ENCODE results near the gene NFAM1. TPM values are rescaled to one million over a fixed set of nuclear protein-coding genes. Genes with fewer than 3 reads are reported as not detected.

Gene NFAM1
- polyA plus RNA-seq, 1 of the 3 experiments (the other 2 are of a cell fraction): 0.02 TPM

DNA sequence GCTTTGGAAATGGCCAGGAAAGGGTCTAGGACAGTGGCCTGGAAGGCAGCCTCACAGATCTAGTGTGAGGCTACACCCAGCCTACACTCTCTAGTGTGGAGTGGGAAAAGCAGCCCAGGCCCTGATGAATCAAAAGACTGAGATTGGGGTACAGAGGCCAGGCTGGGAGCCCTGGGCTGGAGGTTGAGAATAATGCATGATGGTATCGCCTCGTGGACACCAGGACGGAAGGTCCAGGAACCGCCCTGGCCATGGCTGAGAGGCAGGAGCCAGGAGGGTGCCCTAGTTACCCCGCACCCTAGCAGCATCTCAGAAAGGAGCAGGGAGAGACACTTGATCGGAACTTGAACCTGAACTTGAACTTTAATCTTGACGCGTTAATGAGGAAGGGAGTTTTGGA lies 40.5 kb upstream of the NFAM1 start:
- no peaks in the 10 kb centered on the region for H3K9me2 ChIP-seq
- no peak overlapping the region for H3K4me3 ChIP-seq (ENCODE audit: low read depth in 2 of 2, low read length in 1 of 2)
- CTCF ChIA-PET: interaction anchor here (0.9 to 2.6 kb wide), 7 partner anchors 10 to 303 kb away, joined by 3 to 17 read pairs (median 8); no protein-coding TSS in a partner anchor
- H3K4me2 ChIP-seq: no peak overlapping the region
- H2AFZ ChIP-seq (ENCODE audit: low read depth): no peak overlapping the region
- no peaks in the 10 kb centered on the region for H3F3A ChIP-seq (replicated peaks; ENCODE audit: insufficient read depth)
- no peaks in the 10 kb centered on the region for H3K27me3 ChIP-seq (ENCODE audit: insufficient read depth)
- WGBS (ENCODE audit: low lambda C conversion rate): 80% methylated on average over 8 of the region's 8 CpGs
- DNase-seq: no peak
- no peaks in the 10 kb centered on the region for H4K20me1 ChIP-seq (ENCODE audit: insufficient read depth)
- H3K9me3 ChIP-seq: no peaks in the 10 kb centered on the region
- POLR2A ChIA-PET: interaction anchor here (0.7 kb wide), 1 partner anchor 9 kb away, joined by 3 read pairs; no protein-coding TSS in a partner anchor
- H3K9ac ChIP-seq: no peak overlapping the region
- no peak for TF ChIP-seq TCF12 (IDR thresholded peaks at IDR 0.05)
- no peak for TF ChIP-seq FOXJ3 (CRISPR knock-in tag; IDR thresholded peaks at IDR 0.05)
- no peak for TF ChIP-seq EP300 (IDR thresholded peaks at IDR 0.05; ENCODE audit: borderline replicate concordance in 1 of 2, low read depth in 1 of 2, low read length in 1 of 2)
- TF ChIP-seq MEF2A (IDR thresholded peaks at IDR 0.05; ENCODE audit: borderline replicate concordance, low read depth): no peak
- TF ChIP-seq, protein P1, sequence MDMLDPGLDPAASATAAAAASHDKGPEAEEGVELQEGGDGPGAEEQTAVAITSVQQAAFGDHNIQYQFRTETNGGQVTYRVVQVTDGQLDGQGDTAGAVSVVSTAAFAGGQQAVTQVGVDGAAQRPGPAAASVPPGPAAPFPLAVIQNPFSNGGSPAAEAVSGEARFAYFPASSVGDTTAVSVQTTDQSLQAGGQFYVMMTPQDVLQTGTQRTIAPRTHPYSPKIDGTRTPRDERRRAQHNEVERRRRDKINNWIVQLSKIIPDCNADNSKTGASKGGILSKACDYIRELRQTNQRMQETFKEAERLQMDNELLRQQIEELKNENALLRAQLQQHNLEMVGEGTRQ (IDR thresholded peaks at IDR 0.05; ENCODE audit: borderline replicate concordance, low read depth, low read length): no peak
- no peak for TF ChIP-seq FOSL2 (IDR thresholded peaks at IDR 0.05; ENCODE audit: borderline replicate concordance, low read depth)
- no peak for TF ChIP-seq GATA2 (CRISPR knock-in tag; IDR thresholded peaks at IDR 0.05)
- TF ChIP-seq, protein P2, sequence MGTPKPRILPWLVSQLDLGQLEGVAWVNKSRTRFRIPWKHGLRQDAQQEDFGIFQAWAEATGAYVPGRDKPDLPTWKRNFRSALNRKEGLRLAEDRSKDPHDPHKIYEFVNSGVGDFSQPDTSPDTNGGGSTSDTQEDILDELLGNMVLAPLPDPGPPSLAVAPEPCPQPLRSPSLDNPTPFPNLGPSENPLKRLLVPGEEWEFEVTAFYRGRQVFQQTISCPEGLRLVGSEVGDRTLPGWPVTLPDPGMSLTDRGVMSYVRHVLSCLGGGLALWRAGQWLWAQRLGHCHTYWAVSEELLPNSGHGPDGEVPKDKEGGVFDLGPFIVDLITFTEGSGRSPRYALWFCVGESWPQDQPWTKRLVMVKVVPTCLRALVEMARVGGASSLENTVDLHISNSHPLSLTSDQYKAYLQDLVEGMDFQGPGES (IDR thresholded peaks at IDR 0.05; ENCODE audit: low read depth, low read length): no peak
- no peak for TF ChIP-seq YY1 (IDR thresholded peaks at IDR 0.05; ENCODE audit: low read depth)
- TF ChIP-seq TEAD4 (IDR thresholded peaks at IDR 0.05; ENCODE audit: borderline replicate concordance, insufficient read depth): no peak
- TF ChIP-seq RAD21 (IDR thresholded peaks at IDR 0.05; ENCODE audit: low read length): no peak
- TF ChIP-seq SMC3 (IDR thresholded peaks at IDR 0.05; ENCODE audit: low read depth, low read length): no peak
- no peak for TF ChIP-seq ZBTB33 (IDR thresholded peaks at IDR 0.05; ENCODE audit: borderline replicate concordance, low read depth)
- TF ChIP-seq, protein P3, sequence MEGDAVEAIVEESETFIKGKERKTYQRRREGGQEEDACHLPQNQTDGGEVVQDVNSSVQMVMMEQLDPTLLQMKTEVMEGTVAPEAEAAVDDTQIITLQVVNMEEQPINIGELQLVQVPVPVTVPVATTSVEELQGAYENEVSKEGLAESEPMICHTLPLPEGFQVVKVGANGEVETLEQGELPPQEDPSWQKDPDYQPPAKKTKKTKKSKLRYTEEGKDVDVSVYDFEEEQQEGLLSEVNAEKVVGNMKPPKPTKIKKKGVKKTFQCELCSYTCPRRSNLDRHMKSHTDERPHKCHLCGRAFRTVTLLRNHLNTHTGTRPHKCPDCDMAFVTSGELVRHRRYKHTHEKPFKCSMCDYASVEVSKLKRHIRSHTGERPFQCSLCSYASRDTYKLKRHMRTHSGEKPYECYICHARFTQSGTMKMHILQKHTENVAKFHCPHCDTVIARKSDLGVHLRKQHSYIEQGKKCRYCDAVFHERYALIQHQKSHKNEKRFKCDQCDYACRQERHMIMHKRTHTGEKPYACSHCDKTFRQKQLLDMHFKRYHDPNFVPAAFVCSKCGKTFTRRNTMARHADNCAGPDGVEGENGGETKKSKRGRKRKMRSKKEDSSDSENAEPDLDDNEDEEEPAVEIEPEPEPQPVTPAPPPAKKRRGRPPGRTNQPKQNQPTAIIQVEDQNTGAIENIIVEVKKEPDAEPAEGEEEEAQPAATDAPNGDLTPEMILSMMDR (IDR thresholded peaks at IDR 0.05): no peak
- TF ChIP-seq ELF1 (IDR thresholded peaks at IDR 0.05): no peak
- no peak for TF ChIP-seq MXI1 (IDR thresholded peaks at IDR 0.05; ENCODE audit: low read depth, low read length)
- no peak for TF ChIP-seq MAX (IDR thresholded peaks at IDR 0.05; ENCODE audit: low read depth)
- TF ChIP-seq, protein P4, sequence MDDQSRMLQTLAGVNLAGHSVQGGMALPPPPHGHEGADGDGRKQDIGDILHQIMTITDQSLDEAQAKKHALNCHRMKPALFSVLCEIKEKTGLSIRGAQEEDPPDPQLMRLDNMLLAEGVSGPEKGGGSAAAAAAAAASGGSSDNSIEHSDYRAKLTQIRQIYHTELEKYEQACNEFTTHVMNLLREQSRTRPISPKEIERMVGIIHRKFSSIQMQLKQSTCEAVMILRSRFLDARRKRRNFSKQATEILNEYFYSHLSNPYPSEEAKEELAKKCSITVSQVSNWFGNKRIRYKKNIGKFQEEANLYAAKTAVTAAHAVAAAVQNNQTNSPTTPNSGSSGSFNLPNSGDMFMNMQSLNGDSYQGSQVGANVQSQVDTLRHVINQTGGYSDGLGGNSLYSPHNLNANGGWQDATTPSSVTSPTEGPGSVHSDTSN (IDR thresholded peaks at IDR 0.05): no peak
- no peaks in the 10 kb centered on the region for H3K4me1 ChIP-seq (ENCODE audit: control insufficient read depth in 1 of 2, insufficient read depth in 2 of 2, low read depth in 1 of 2, low read length in 1 of 2)
- H3K79me2 ChIP-seq (ENCODE audit: insufficient read depth): no peaks in the 10 kb centered on the region
- no peaks in the 10 kb centered on the region for H3K36me3 ChIP-seq (replicated peaks in 1 of 2; ENCODE audit: control insufficient read depth in 1 of 2, insufficient read depth in 2 of 2, low read length in 1 of 2)
- no peak overlapping the region for H3K27ac ChIP-seq (ENCODE audit: low read depth in 2 of 2, low read length in 1 of 2)

All from SK-N-SH (cell line).